Measurements from ENCODE around the gene DTD2. TPM values are rescaled to one million over a fixed set of nuclear protein-coding genes. Genes with fewer than 3 reads are reported as not detected.
"Not testable (repeated sequence)": the region's sequence is repeated elsewhere in the genome, so short reads cannot be mapped to it uniquely, and the experiment has no call there.

DTD2 gene
- total and polyA plus RNA-seq, 3 experiments from 2014 or later, result 18.0 to 28.7 (median 28.4) TPM

GRCh38 chr14:31439561-31439960 is 17.7 kb downstream of the DTD2 start:
- Histone ChIP-seq H3K27me3 (ENCODE audit: insufficient read depth, low read length, poor library complexity, severe bottlenecking) (no peaks in the 10 kb centered on the region), H3K4me3 (ENCODE audit: low read length) (no peak overlapping the region), H3K36me3 (ENCODE audit: insufficient read depth, low read length) (no peaks in the 10 kb centered on the region), H3K9me3 (ENCODE audit: low read length) (no peaks in the 10 kb centered on the region), H3K4me1 (ENCODE audit: insufficient read depth, low read length) (no peaks in the 10 kb centered on the region), H3K27ac (ENCODE audit: low read depth, low read length) (no peak overlapping the region)
- CTCF ChIA-PET, result no interaction called here
- POLR2A ChIA-PET, result no interaction called here
- Mint-ChIP-seq H3K4me1 (no peaks in the 10 kb centered on the region), H3K27me3 (no peaks in the 10 kb centered on the region), H3K9me3 (no peaks in the 10 kb centered on the region), H3K4me3 (no peak overlapping the region), H3K36me3 (peaks cover 2 to 13% (median 3%) of the 10 kb centered on the region in 3 donors), H3K27ac (no peak overlapping the region)
- DNase-seq, result no peak

- H3K4me1 Mint-ChIP-seq; H3K27me3 ChIP-seq (ENCODE audit: insufficient read depth, low read length, poor library complexity, severe bottlenecking); POLR2A ChIA-PET; CTCF ChIA-PET; H3K27ac ChIP-seq (ENCODE audit: low read depth, low read length); H3K36me3 ChIP-seq (ENCODE audit: insufficient read depth, low read length); H3K27me3 Mint-ChIP-seq; H3K4me1 ChIP-seq (ENCODE audit: insufficient read depth, low read length); DNase-seq; H3K9me3 ChIP-seq (ENCODE audit: low read length); H3K27ac Mint-ChIP-seq; H3K4me3 ChIP-seq (ENCODE audit: low read length); H3K4me3 Mint-ChIP-seq; H3K9me3 Mint-ChIP-seq: not testable (repeated sequence)
- H3K36me3 Mint-ChIP-seq, result peaks cover 3 to 12% (median 4%) of the 10 kb centered on the region in 3 donors
Observed at GRCh38 chr14:31437045-31437691, 20.1 kb downstream of the DTD2 start.

- Histone ChIP-seq H3K9me3 (ENCODE audit: low read length) (no peaks in the 10 kb centered on the region), H3K36me3 (ENCODE audit: insufficient read depth, low read length) (no peaks in the 10 kb centered on the region), H3K4me3 (ENCODE audit: low read length) (no peak overlapping the region), H3K4me1 (ENCODE audit: insufficient read depth, low read length) (no peaks in the 10 kb centered on the region), H3K27ac (ENCODE audit: low read depth, low read length) (no peak overlapping the region), H3K27me3 (ENCODE audit: insufficient read depth, low read length, poor library complexity, severe bottlenecking) (no peaks in the 10 kb centered on the region)
- no peak for DNase-seq
- Mint-ChIP-seq H3K27ac (no peak overlapping the region), H3K27me3 (peaks cover 0 to 2% of the 10 kb centered on the region in 2 donors), H3K4me1 (no peaks in the 10 kb centered on the region), H3K36me3 (peaks cover 3 to 12% (median 4%) of the 10 kb centered on the region in 3 donors), H3K9me3 (peaks cover 0 to 6% (median 0%) of the 10 kb centered on the region in 5 donors), H3K4me3 (no peak overlapping the region)
- POLR2A ChIA-PET, result no interaction called here
- CTCF ChIA-PET, result interaction anchor here (2.2 kb wide), 1 partner anchor 15 kb away, joined by 6 read pairs; the partner anchor contains the start of gene HEATR5A
Observed at GRCh38 chr14:31435276-31435675, 22.0 kb downstream of the DTD2 start.

- Histone ChIP-seq H3K27ac (ENCODE audit: low read depth, low read length) (no peak overlapping the region), H3K36me3 (ENCODE audit: insufficient read depth, low read length) (no peaks in the 10 kb centered on the region), H3K4me3 (ENCODE audit: low read length) (no peak overlapping the region), H3K27me3 (ENCODE audit: insufficient read depth, low read length, poor library complexity, severe bottlenecking) (no peaks in the 10 kb centered on the region), H3K4me1 (ENCODE audit: insufficient read depth, low read length) (no peaks in the 10 kb centered on the region), H3K9me3 (ENCODE audit: low read length) (no peaks in the 10 kb centered on the region)
- no peaks in the 10 kb centered on the region for H3K4me1 Mint-ChIP-seq
- CTCF ChIA-PET, result no interaction called here
- peaks cover 0 to 6% (median 0%) of the 10 kb centered on the region in 5 donors for H3K9me3 Mint-ChIP-seq
- H3K36me3 Mint-ChIP-seq, result peaks cover 0 to 4% (median 2%) of the 10 kb centered on the region in 3 donors
- H3K27ac Mint-ChIP-seq, result peak overlapping the region in 1 of 8 donors; percentile 69
- no peak for DNase-seq
- POLR2A ChIA-PET, result no interaction called here
- H3K4me3 Mint-ChIP-seq, result no peak overlapping the region
- H3K27me3 Mint-ChIP-seq, result peaks cover 0 to 2% of the 10 kb centered on the region in 2 donors
Observed at GRCh38 chr14:31430634-31431264, 26.6 kb downstream of the DTD2 start.

GRCh38 chr14:31429791-31430190 is 27.5 kb downstream of the DTD2 start:
- H3K36me3 ChIP-seq (ENCODE audit: insufficient read depth, low read length), result no peaks in the 10 kb centered on the region
- H3K9me3 ChIP-seq (ENCODE audit: low read length), result no peaks in the 10 kb centered on the region
- Mint-ChIP-seq H3K27ac (no peak overlapping the region), H3K9me3 (peaks cover 0 to 6% (median 0%) of the 10 kb centered on the region in 5 donors), H3K4me3 (no peak overlapping the region), H3K36me3 (peaks cover 0 to 4% (median 2%) of the 10 kb centered on the region in 3 donors), H3K4me1 (no peaks in the 10 kb centered on the region), H3K27me3 (peaks cover 0 to 2% of the 10 kb centered on the region in 2 donors)
- DNase-seq, result no peak
- CTCF ChIA-PET, result no interaction called here
- H3K4me1 ChIP-seq (ENCODE audit: insufficient read depth, low read length), result no peaks in the 10 kb centered on the region
- no peak overlapping the region for H3K4me3 ChIP-seq (ENCODE audit: low read length)
- H3K27me3 ChIP-seq (ENCODE audit: insufficient read depth, low read length, poor library complexity, severe bottlenecking), result no peaks in the 10 kb centered on the region
- POLR2A ChIA-PET, result no interaction called here
- no peak overlapping the region for H3K27ac ChIP-seq (ENCODE audit: low read depth, low read length)

- Histone ChIP-seq H3K4me1 (ENCODE audit: insufficient read depth, low read length) (no peaks in the 10 kb centered on the region), H3K27ac (ENCODE audit: low read depth, low read length) (no peak overlapping the region), H3K36me3 (ENCODE audit: insufficient read depth, low read length) (no peaks in the 10 kb centered on the region), H3K27me3 (ENCODE audit: insufficient read depth, low read length, poor library complexity, severe bottlenecking) (no peaks in the 10 kb centered on the region), H3K4me3 (ENCODE audit: low read length) (no peak overlapping the region), H3K9me3 (ENCODE audit: low read length) (no peaks in the 10 kb centered on the region)
- Mint-ChIP-seq H3K9me3 (peaks cover 0 to 6% (median 0%) of the 10 kb centered on the region in 5 donors), H3K36me3 (peaks cover 0 to 4% (median 4%) of the 10 kb centered on the region in 3 donors), H3K27me3 (peaks cover 0 to 4% of the 10 kb centered on the region in 2 donors), H3K4me3 (no peak overlapping the region), H3K27ac (no peak overlapping the region), H3K4me1 (no peaks in the 10 kb centered on the region)
- POLR2A ChIA-PET, result interaction anchor here (0.8 kb wide), 1 partner anchor 8 kb away, joined by 5 read pairs; no protein-coding TSS in a partner anchor
- no peak for DNase-seq
- CTCF ChIA-PET, result interaction anchor here (1.4 kb wide), 1 partner anchor 26 kb away, joined by 4 read pairs; no protein-coding TSS in a partner anchor
Observed at GRCh38 chr14:31428011-31428410, 29.3 kb downstream of the DTD2 start.

- H3K27ac Mint-ChIP-seq, result no peak overlapping the region
- no peak overlapping the region for H3K4me3 Mint-ChIP-seq
- Histone ChIP-seq H3K27ac (ENCODE audit: low read depth, low read length) (no peak overlapping the region), H3K4me1 (ENCODE audit: insufficient read depth, low read length) (no peaks in the 10 kb centered on the region), H3K36me3 (ENCODE audit: insufficient read depth, low read length) (no peaks in the 10 kb centered on the region), H3K9me3 (ENCODE audit: low read length) (no peaks in the 10 kb centered on the region), H3K4me3 (ENCODE audit: low read length) (no peak overlapping the region), H3K27me3 (ENCODE audit: insufficient read depth, low read length, poor library complexity, severe bottlenecking) (no peaks in the 10 kb centered on the region)
- POLR2A ChIA-PET, result no interaction called here
- CTCF ChIA-PET, result no interaction called here
- H3K36me3 Mint-ChIP-seq, result peaks cover 0 to 2% (median 0%) of the 10 kb centered on the region in 3 donors
- peaks cover 0 to 4% of the 10 kb centered on the region in 2 donors for H3K27me3 Mint-ChIP-seq
- DNase-seq, result no peak
- peaks cover 0 to 2% (median 0%) of the 10 kb centered on the region in 3 donors for H3K4me1 Mint-ChIP-seq
- H3K9me3 Mint-ChIP-seq, result no peaks in the 10 kb centered on the region
Observed at GRCh38 chr14:31426663-31427062, 30.6 kb downstream of the DTD2 start.

- no peak overlapping the region for H3K4me3 Mint-ChIP-seq
- POLR2A ChIA-PET, result no interaction called here
- DNase-seq, result no peak
- CTCF ChIA-PET, result no interaction called here
- peaks cover 0 to 4% of the 10 kb centered on the region in 2 donors for H3K27me3 Mint-ChIP-seq
- H3K27ac ChIP-seq (ENCODE audit: low read depth, low read length), result no peak overlapping the region
- no peak overlapping the region for H3K27ac Mint-ChIP-seq
- H3K4me1 ChIP-seq (ENCODE audit: insufficient read depth, low read length), result no peaks in the 10 kb centered on the region
- no peaks in the 10 kb centered on the region for H3K27me3 ChIP-seq (ENCODE audit: insufficient read depth, low read length, poor library complexity, severe bottlenecking)
- peaks cover 6 to 10% (median 6%) of the 10 kb centered on the region in 3 donors for H3K4me1 Mint-ChIP-seq
- no peaks in the 10 kb centered on the region for H3K9me3 Mint-ChIP-seq
- H3K9me3 ChIP-seq (ENCODE audit: low read length), result no peaks in the 10 kb centered on the region
- no peaks in the 10 kb centered on the region for H3K36me3 ChIP-seq (ENCODE audit: insufficient read depth, low read length)
- no peak overlapping the region for H3K4me3 ChIP-seq (ENCODE audit: low read length)
- peaks cover 0 to 2% (median 0%) of the 10 kb centered on the region in 3 donors for H3K36me3 Mint-ChIP-seq
Observed at GRCh38 chr14:31425905-31426304, 31.4 kb downstream of the DTD2 start.
